ENCODE results near the gene RBM45.
"Not testable (repeated sequence)": the region's sequence is repeated elsewhere in the genome, so short reads cannot be mapped to it uniquely, and the experiment has no call there.

Gene RBM45

GRCh38 chr2:178152033-178152432, 39.8 kb downstream of the RBM45 start:
- Histone ChIP-seq H2AFZ (ENCODE audit: low read length) (no peak overlapping the region), H3K9ac (ENCODE audit: low read depth, low read length, poor library complexity, severe bottlenecking) (no peak overlapping the region), H3K4me3 (ENCODE audit: low read length, poor library complexity, severe bottlenecking) (no peak overlapping the region), H3F3A (ENCODE audit: low read depth) (no peaks in the 10 kb centered on the region), H3K36me3 (ENCODE audit: insufficient read depth, low read length) (no peaks in the 10 kb centered on the region), H3K9me2 (replicated peaks; ENCODE audit: low read depth, low read length) (no peaks in the 10 kb centered on the region), H3K4me2 (ENCODE audit: low read depth, low read length, poor library complexity, severe bottlenecking) (no peak overlapping the region), H3K79me2 (ENCODE audit: insufficient read depth, low read length) (no peaks in the 10 kb centered on the region), H3K4me1 (ENCODE audit: insufficient read depth, low read length, poor library complexity, severe bottlenecking) (no peaks in the 10 kb centered on the region), H4K20me1 (ENCODE audit: insufficient read depth, low read length, poor library complexity, severe bottlenecking) (no peaks in the 10 kb centered on the region), H3K9me3 (ENCODE audit: insufficient read depth, low read depth, low read length) (no peaks in the 10 kb centered on the region; the same call in 1 of the 2 replicates), H3K27me3 (ENCODE audit: insufficient read depth, low read length, poor library complexity, severe bottlenecking) (no peaks in the 10 kb centered on the region)
- TF ChIP-seq, protein P1, sequence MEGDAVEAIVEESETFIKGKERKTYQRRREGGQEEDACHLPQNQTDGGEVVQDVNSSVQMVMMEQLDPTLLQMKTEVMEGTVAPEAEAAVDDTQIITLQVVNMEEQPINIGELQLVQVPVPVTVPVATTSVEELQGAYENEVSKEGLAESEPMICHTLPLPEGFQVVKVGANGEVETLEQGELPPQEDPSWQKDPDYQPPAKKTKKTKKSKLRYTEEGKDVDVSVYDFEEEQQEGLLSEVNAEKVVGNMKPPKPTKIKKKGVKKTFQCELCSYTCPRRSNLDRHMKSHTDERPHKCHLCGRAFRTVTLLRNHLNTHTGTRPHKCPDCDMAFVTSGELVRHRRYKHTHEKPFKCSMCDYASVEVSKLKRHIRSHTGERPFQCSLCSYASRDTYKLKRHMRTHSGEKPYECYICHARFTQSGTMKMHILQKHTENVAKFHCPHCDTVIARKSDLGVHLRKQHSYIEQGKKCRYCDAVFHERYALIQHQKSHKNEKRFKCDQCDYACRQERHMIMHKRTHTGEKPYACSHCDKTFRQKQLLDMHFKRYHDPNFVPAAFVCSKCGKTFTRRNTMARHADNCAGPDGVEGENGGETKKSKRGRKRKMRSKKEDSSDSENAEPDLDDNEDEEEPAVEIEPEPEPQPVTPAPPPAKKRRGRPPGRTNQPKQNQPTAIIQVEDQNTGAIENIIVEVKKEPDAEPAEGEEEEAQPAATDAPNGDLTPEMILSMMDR (conservative IDR thresholded peaks at IDR 0.05; ENCODE audit: low read length) = no peak
- no peak for TF ChIP-seq EZH2phosphoT487 (IDR thresholded peaks at IDR 0.05; ENCODE audit: borderline replicate concordance)

GRCh38 chr2:178152542-178152941, 40.3 kb downstream of the RBM45 start:
- TF ChIP-seq EZH2phosphoT487 (IDR thresholded peaks at IDR 0.05; ENCODE audit: borderline replicate concordance) = no peak
- TF ChIP-seq, protein P1 (conservative IDR thresholded peaks at IDR 0.05; ENCODE audit: low read length) = no peak
- Histone ChIP-seq H2AFZ (ENCODE audit: low read length) (no peak overlapping the region), H3K4me3 (ENCODE audit: low read length, poor library complexity, severe bottlenecking) (no peak overlapping the region)

GRCh38 chr2:178152977-178153376, 40.7 kb downstream of the RBM45 start:
- Histone ChIP-seq H3K4me2 (ENCODE audit: low read depth, low read length, poor library complexity, severe bottlenecking) (no peak overlapping the region), H3K79me2 (ENCODE audit: insufficient read depth, low read length) (no peaks in the 10 kb centered on the region), H3K27me3 (ENCODE audit: insufficient read depth, low read length, poor library complexity, severe bottlenecking) (no peaks in the 10 kb centered on the region), H3K9ac (ENCODE audit: low read depth, low read length, poor library complexity, severe bottlenecking) (no peak overlapping the region), H2AFZ (ENCODE audit: low read length) (no peak overlapping the region), H3K4me3 (ENCODE audit: low read length, poor library complexity, severe bottlenecking) (no peak overlapping the region), H3K4me1 (ENCODE audit: insufficient read depth, low read length, poor library complexity, severe bottlenecking) (no peaks in the 10 kb centered on the region), H3F3A (ENCODE audit: low read depth) (no peaks in the 10 kb centered on the region), H3K9me3 (ENCODE audit: insufficient read depth, low read depth, low read length) (no peaks in the 10 kb centered on the region; the same call in 1 of the 2 replicates), H3K36me3 (ENCODE audit: insufficient read depth, low read length) (no peaks in the 10 kb centered on the region), H4K20me1 (ENCODE audit: insufficient read depth, low read length, poor library complexity, severe bottlenecking) (no peaks in the 10 kb centered on the region), H3K9me2 (replicated peaks; ENCODE audit: low read depth, low read length) (no peaks in the 10 kb centered on the region)
- no peak for TF ChIP-seq EZH2phosphoT487 (IDR thresholded peaks at IDR 0.05; ENCODE audit: borderline replicate concordance)
- TF ChIP-seq, protein P1 (conservative IDR thresholded peaks at IDR 0.05; ENCODE audit: low read length) = no peak

More at GRCh38 chr2:178152542-178152941, 40.3 kb downstream of the RBM45 start:
- H3K9me3 ChIP-seq (ENCODE audit: insufficient read depth, low read depth, low read length) = no peaks in the 10 kb centered on the region; the same call in 1 of the 2 replicates
- H3K4me1 ChIP-seq (ENCODE audit: insufficient read depth, low read length, poor library complexity, severe bottlenecking) = no peaks in the 10 kb centered on the region
- H3K36me3 ChIP-seq (ENCODE audit: insufficient read depth, low read length) = no peaks in the 10 kb centered on the region
- no peaks in the 10 kb centered on the region for H3K79me2 ChIP-seq (ENCODE audit: insufficient read depth, low read length)
- H3K4me2 ChIP-seq (ENCODE audit: low read depth, low read length, poor library complexity, severe bottlenecking) = no peak overlapping the region
- no peaks in the 10 kb centered on the region for H3F3A ChIP-seq (ENCODE audit: low read depth)
- no peaks in the 10 kb centered on the region for H3K9me2 ChIP-seq (replicated peaks; ENCODE audit: low read depth, low read length)
- H3K9ac ChIP-seq (ENCODE audit: low read depth, low read length, poor library complexity, severe bottlenecking) = no peak overlapping the region
- H3K27me3 ChIP-seq (ENCODE audit: insufficient read depth, low read length, poor library complexity, severe bottlenecking) = no peaks in the 10 kb centered on the region
- no peaks in the 10 kb centered on the region for H4K20me1 ChIP-seq (ENCODE audit: insufficient read depth, low read length, poor library complexity, severe bottlenecking)

DNA sequence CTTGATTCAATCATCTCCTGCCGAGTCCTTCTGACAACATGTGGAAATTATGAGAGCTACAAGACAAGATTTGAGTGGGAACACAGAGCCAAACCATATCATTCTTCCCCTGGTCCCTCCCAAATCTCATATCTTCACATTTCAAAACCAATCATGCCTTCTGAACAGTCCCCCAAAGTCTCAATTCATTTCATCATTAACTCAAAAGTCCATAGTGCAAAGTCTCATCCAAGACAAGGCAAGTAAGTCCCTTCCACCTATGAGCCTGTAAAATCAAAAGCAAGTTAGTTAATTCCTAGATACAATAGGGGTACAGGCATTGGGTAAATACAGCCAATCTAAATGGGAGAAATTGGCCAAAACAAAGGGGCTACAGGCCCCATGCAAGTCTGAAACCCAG, 41.6 kb downstream of the RBM45 start:
- H3K79me2 ChIP-seq (ENCODE audit: insufficient read depth, low read length); H3K9me3 ChIP-seq (ENCODE audit: insufficient read depth, low read depth, low read length); H2AFZ ChIP-seq (ENCODE audit: low read length); H4K20me1 ChIP-seq (ENCODE audit: insufficient read depth, low read length, poor library complexity, severe bottlenecking); H3K36me3 ChIP-seq (ENCODE audit: insufficient read depth, low read length); H3K4me2 ChIP-seq (ENCODE audit: low read depth, low read length, poor library complexity, severe bottlenecking); H3K9ac ChIP-seq (ENCODE audit: low read depth, low read length, poor library complexity, severe bottlenecking); H3K27me3 ChIP-seq (ENCODE audit: insufficient read depth, low read length, poor library complexity, severe bottlenecking); H3F3A ChIP-seq (ENCODE audit: low read depth); H3K4me1 ChIP-seq (ENCODE audit: insufficient read depth, low read length, poor library complexity, severe bottlenecking); H3K9me2 ChIP-seq (replicated peaks; ENCODE audit: low read depth, low read length); H3K4me3 ChIP-seq (ENCODE audit: low read length, poor library complexity, severe bottlenecking): not testable (repeated sequence)

Data from Loucy (cell line).